HG02840 (cell line): ENCODE data around the gene TMEM187.

Experiments used
- ATAC-seq: cut with Tn5 transposase; IDR thresholded peaks from one replicate; pipeline ENCODE4 v1.9.1; 2021; ENCODE audit warnings: mild to moderate bottlenecking, moderate library complexity, moderate number of reproducible peaks; ENCODE audit not compliant: unreplicated experiment, low FRiP score

The TMEM187 gene

DNA sequence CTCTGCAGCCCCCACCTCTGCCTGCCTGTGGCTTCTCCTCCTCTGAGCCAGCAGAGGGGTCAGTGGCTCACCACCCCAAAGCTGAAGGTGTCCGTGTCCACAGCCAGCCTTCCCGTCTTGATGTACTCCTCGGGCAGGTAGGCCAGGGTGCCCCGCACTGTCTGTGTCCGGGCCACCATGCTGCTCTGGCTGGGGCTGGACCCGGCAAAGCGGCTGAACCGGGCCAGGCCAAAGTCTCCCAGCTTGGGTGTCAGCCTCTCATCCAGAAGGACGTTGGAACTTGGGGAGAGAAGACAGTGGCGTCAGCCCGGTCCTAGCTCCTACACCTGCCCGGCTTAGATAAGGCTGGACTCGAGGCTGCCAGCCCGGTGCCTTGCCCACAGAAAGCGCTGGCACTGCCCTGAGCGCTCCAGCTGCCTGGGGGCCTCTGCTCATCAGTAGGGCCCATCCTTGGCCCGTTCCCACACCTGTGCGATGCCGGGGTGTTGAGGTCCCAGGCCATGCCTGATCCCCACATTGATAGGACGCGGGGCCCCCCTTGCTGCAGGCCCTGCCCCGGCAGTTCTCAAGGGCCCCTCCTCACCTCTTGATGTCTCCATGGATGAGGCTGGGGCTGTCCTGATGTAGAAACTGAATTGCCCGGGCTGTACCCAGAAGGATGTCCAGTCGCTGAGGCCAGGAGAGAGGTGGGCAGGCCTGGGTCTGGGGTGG lies 44.0 kb downstream of the TMEM187 start:
- ATAC-seq = no peak

DNA sequence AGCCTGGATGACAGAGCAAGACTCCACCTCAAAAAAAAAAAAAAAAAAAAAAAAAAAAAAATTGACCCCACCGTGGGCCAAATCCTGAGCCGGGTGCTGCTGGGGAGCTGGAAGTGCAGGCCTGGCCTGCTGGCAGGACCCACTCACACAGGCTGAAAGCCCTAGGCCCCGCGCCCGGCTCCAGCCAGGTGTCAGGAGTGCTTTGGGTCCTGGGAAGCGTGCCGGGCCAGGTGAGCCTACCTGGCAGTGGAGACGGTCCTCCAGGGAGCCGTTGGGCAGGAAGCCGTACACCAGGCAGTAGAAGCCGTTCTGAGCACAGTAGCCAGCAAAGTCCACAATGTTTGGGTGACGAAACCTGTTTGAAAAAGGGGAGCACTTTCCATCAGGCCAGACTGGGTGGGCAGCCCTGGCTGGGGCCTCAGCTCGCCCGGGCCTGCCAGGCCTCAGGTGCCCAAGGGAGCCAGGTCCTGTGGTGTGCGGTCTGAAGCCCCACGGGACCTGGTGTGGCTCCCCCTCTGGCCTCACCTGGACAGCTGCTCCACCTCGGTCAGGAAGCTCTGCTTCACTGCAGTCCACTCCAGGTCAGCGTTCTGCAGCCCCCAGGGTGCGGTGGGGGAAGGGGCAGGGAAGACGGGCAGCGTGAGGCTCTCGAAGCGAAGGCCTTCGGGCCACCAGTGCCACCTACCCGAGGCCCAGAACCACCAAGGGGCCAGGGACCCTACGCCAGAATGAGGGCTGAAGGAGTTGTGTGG lies 45.4 kb downstream of the TMEM187 start:
- no peak for ATAC-seq

DNA sequence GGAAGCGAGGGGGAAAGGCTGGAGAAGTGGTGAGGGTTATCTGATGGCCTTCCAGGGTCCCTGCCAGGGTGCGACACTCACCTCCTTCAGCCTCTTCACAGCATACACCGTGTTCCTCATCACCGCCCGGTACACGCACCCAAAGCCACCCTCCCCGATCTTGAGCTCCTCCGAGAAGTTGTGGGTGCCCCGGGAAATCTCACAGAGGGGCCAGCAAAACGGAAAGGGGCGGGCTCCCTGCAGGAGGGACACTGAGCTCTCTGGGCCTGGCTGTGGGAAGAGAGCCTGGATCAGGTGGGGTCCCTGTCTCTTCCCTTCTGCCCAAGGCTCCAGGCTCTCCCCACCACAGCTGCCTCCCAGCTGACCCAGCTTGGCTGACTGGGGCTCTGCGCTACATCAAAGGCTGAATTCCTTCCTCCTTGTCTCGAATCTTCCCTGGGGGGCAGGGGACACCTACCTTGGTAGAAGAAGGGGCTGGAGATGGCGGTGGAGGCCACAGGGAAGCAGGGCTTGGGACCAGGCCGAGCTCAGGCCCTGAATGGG lies 46.0 kb downstream of the TMEM187 start:
- ATAC-seq = no peak

DNA sequence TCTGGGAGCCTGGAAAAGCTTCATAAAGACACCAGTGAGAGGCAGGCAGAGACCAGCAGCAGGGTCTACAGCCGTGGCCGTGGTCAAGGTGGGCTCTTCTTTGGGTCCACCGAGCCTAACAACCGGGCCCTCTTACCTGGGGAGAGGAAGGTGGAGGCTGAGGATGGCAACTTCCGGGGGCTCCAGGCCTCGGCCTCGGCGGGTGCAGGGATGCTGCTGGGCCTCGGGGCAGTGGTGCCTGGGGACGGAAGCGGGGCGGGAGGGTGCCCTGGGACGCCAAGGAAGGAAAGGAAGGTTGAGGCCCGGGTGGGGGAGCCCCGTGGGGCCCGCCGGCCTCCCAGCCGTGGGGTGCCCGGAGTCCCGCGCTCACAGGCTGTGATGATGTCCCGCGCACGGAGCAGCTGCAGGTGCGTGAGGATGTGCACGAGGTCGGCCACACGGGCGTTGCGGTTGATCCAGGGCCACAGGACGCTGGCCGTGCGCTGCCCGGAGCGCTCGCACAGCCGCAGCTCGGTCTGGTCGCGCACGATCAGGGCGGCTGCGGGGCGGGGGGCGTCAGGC lies 46.6 kb downstream of the TMEM187 start:
- ATAC-seq = no peak

DNA sequence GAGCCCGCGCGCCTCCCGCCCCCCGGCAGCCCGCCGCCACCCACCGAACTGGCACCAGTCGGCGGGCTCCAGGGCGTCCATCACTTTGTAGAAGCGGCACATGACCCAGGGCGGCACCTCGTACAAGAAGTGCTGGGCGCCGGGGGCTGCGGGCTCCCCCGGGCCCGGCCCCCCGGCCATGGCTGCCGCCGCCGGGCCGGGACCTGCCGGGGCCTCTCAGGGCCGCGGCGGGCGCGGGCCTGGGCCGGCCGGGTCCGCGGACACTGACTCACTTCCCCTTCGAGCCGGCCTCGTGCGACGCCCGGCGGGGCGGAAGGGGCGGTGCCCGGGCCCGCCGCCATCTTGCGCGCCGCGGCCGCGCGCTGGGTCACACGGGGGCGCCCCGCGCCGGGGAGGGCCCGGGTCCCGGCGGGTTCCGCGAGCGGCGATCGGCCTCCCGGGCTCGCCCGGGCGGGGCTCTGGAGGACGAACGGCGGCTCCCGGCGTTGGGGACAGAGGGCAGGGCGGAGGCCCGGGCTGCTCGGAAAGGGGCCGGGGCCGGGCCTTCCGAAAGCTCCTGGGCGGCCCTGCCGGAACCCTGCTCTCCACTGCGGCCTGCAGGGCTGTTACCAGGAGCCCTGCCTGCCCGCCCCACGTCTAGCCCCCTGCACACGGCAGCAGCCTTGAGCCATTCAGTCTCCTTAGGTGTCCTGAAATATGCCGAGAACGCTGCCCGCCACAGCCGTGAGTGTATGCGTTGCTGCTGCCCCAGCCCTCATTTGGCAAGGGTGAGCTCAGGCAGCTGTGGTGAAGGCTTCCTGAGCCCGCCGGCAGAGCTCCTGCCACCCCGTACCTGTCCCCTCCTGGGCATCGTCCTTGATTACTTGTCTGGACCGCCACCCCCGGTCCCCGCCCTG lies 47.3 kb downstream of the TMEM187 start, which contains the start of gene IRAK1:
TSS of gene IRAK1 (minus strand) at position 270 of the 896 bp plus-strand sequence. CDS start at position 180, 90 bp downstream.
- ATAC-seq = peak; percentile 62

DNA sequence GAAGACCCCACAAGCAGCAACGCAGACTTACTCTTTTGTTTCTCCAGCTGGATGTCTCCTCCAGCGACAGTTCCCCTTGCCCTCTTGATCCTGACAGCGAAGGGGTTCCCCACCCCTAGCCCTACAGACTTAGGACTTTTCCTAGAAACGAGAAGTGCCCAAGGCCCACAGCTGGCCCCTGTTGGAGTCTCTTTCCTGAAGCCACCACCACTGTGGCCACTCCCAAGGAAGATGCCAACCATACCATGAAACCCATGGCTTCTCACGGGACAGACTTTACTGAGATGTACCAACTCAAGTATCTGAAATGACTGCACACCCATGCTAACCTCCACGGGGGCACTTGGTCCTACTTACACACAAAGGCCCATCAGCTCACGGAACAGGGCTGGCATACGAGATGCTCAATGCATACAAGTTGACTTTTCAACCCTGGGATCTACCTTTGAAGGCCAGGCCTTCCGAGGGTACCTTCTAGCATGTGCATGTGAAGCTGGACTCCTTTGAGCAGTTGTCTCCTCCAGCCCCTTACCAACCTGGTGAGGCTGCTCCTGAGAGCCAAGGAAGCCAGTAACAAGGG lies 48.1 kb downstream of the TMEM187 start:
- ATAC-seq = no peak

DNA sequence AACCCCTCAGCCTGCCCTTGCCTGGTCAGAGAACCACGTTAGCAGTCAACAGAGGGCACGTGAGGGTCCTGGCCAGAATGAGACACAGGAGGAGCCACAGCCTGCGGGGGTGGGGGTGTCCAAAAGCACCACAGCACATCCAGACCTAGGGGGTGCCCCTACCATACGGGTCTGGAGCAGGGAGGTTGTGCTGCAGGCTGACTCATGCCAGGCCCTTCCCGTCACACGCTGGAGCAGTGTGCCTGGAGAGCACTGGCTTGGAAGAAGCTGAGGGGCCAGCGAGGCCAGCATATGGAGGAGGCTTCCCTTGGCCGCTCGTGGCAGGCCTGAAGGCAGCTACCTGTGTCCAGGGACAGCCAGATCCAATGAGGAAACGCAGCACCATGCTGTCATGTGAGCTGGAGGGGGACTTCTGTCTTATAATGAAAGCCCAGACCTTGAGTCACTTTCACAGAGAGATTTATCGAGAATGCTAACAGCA lies 48.6 kb downstream of the TMEM187 start:
- ATAC-seq = no peak

DNA sequence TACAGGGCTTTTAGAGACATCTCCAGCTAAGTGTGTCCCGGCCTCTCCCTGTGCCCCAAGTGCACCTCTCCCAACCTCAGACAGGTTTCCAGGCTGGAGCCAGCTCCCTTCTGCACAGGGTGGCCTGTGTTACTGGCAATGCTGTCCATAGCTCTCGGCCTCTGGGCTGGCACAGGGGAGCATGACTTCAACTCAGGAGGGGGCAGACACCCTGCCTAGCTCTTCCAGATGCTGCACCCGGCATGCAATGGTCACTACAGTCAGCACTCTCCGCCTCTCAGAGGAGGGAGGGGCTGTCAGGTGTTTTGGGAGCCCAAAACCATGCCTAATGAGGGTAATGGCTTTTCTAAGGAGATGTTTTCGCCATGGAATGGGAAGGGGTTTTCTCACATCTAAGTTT lies 49.6 kb downstream of the TMEM187 start:
- ATAC-seq = no peak

DNA sequence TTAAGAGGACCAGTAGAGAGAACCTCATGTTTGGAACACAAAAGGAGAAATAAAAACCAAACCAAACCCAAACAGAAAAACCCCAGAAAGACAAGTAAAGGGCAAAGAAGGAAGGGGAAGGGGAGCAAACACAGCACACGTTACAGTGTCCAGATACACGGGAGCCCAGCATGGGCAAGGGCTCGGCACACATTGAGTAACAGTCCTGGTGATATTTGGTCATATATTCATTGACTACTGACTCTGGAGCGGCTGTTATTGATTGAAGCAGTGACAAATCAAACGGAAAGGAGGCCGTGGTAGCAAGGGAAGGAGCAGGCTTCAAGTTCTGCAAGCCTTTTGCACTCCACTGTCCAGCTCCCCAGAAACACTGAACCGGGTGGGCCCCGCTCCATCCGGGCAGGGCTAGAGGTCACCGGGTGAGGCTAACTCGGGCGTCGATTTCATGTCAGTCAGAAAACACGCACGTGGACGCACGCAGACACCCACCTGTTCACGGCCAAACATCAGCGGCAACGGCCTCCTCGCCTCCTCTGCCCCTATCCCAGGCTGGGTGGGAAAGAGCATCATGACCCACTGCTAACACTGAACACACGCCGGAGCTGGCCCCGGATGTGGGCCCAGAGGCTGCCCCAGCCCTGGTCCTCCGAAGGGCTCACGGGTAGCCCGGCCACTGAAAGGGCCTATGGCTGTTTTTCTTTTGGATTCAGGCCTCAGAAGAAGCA lies 50.9 kb downstream of the TMEM187 start:
- ATAC-seq = no peak

DNA sequence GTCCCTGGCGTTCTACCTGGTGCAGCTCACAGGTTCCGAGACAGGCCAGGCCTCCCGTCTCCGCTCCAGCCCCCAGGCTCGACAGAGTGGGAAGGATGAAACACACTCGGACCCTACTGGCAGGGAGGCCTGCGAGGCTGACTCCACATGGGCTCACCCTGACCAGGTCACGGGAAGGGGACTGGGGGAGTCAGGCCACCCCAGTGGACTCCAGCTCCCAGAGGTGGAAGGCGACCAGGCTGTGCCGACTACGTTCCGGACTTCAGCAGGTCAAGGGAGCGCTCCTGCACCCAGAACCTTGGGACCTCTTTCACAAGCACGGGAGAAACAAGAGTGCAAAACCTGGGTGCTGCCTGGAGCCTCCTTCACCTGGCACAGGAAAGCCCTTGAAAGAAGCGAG lies 51.7 kb downstream of the TMEM187 start:
- ATAC-seq = no peak

DNA sequence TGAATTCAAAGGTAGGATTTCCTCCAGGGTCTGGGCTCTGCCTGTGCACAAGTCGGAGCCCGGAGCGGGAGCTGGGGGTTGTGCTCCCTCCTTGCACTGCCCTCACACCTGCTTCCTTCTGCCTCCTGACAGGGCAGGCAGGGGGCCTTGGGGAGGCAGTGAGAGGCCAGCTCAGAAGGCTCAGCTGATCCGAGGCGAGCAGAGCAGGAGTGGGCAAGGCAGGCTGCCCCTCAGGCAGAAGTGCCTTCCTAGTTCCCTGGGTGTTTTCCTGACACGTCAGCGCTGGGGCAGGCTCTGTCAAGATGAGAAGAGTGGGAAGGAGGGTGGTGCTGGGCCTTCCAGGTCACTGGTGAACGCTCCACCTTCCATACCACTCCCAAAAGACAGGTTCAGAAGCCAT lies 52.7 kb downstream of the TMEM187 start:
- no peak for ATAC-seq

DNA sequence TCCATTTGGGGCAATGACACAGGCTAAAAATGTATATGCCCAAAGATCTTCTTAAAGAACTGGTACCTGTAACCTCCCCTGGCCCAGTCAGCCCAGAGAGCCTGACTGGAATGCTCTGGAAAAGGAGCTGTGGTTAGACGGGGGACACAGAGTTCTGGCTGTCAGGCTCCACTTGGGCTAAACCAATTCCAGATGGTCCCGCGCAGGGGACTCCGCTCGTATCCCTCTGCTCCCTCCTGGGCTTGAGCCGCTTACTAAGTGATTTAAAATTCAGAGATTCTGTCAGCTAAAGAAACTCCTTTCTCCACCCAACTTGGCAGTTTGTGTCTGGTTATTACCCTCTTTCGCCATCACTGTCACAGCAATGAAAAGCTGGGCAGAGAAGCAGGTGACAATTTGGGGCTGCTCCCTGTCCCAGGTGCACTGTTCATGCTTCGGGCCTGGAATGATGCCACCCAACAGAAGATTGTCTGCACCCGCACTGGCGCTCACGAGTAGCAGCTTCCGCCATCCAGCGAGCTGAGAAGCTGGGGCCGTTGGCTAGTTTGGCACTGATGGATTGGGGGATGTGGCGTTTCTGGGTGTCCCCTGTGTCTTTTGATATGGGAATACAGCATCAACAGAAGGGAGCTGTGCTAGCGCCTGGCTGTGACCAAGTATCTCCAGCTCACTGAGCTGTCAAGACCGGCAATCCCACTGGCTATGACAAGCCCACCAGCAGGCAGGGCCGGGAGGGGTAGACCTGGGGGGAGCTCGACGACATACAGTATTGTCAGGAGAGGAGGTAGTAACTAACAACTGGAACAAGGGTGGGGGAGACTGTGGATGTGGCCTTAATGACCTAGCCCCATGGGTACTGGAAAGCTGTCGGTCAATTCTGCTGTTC lies 53.8 kb downstream of the TMEM187 start:
- no peak for ATAC-seq

DNA sequence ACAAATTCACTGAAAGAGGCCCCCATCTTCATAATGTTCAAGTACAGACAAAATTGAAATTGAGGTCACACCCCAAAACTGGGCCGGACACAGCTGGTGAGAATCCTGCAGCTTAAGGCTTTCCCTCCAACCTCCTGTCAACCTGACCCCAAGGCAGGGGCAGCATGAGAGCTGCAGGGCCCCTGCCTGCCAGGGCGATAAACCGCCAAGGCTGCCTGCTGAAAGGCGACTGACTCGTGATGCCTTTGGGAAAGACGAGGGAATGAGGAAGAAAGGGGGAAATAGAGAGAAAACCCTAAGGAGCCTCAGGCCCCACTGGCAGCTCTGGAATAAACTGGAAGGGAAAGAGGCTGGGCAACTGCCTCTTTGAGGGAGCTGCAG lies 54.5 kb downstream of the TMEM187 start:
- no peak for ATAC-seq

DNA sequence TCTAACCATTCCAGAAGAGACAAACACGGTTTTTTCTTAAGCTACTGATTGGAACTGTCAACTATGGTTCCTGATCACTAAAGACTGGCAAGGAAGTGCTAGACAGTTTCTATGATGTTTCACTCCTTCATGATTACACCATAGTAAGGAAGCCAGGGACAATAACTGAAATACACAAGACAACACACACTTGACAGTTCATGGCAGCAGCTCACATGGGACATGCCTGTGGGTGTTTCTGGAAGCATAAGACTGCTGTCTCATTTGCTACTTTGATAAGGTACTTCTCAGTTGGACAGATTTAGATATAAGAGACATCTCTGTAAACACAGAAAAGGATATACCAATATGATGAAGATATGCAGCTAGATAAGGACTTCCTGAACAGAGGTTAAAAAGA lies 55.4 kb downstream of the TMEM187 start:
- no peak for ATAC-seq

DNA sequence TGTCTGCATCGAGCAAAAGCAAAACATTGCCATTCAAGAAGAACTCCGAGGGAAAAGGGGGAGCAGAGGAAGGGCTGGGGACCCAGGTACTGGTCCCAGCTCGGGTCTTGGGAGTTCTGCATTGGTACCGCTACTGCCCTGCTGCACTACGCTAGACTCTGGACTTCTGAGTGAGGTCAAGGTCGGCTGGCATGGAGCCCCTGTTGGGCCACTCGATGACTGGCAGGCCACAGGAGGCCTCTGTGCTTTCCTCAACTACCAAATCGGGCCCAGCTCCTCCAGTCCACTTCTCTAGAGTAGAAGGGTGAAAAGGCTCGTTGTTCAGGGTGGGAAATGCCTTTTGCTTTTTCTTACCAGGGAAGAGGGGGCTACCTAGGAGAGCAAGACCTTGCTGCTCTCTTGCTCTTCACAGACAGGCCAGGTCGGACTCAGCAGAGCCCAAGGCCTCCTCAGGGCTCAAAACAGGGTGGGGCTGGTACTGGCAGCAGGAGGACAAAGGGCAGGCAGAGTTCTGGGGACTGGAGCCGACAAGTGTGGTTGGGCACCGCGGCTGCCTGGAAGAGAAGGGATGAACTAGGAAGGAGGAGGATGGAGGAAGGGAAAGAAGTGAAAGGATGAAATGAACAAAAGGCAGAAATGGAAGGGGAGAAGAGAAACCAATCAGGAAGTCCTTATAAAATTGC lies 56.1 kb downstream of the TMEM187 start:
- no peak for ATAC-seq

DNA sequence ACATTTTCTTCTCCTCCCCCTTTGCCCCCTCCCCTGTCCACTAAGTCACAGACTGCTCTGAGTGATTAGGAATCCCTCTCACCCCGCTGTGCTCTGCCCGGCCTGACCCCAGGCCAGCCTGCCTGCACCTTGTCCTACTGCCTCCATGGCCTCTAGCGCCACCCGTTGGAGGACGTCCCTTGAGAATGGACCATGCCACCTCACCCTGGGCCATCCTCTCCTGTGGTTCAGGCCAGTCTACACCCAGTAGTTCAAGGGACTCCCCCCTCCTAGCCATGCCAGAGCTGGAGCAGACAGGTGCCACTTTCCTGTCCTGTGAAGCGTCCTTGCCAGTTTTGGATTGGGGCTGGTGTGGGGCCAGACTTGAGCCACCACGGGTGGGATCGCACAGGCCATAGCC lies 56.9 kb downstream of the TMEM187 start:
- ATAC-seq = no peak

DNA sequence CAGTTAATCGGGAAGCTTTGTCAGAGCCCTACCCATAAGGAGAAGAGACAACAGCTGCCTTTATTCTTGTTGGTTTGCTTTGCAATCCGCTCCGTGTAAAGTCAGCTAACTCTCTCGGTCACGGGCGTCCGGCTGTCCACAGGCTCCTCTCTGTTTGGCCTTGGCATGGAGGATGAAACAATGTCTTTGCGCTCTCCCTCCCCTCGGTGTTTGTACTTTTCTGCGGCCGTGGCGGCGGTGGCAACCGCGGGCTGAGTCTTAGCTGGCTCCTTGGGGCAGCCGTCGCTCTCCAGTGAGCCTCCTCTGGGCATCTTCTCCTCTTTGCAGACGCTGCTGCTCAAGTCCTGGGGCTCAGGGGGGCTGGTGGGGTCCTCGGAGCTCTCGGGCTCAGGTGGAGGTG lies 57.7 kb downstream of the TMEM187 start:
- ATAC-seq = no peak
